Activated CD8-positive, alpha-beta T cell treated with anti-CD3 and anti-CD28 coated beads, Interleukin-2, amount 10 ng/mL, durations not matched to agents 7 days and 5 days (primary cell): ENCODE data around the gene DNAH17. TPM values are rescaled to one million over a fixed set of nuclear protein-coding genes. Genes with fewer than 3 reads are reported as not detected.
"Not testable (repeated sequence)": the region's sequence is repeated elsewhere in the genome, so short reads cannot be mapped to it uniquely, and the experiment has no call there.

Experiments
- ATAC-seq: fragments of 150-1000 bp; cut with Tn5 transposase; one replicate; pipeline ENCODE4 v1.10.0; 2021; ENCODE audit warnings: moderate library complexity
- CTCF ChIA-PET: fragments of 350-600 bp; sonication (Branson Sonifier 250); formaldehyde crosslinking; loops from one replicate; lab custom pipeline; 2021; ENCODE audit warnings: antibody characterized with exemption; lab: Charles Lee
- POLR2A ChIA-PET: fragments of 350-600 bp; sonication (Branson Sonifier 250); formaldehyde crosslinking; loops from one replicate; lab custom pipeline; 2021; ENCODE audit warnings: antibody characterized with exemption; lab: Charles Lee
- DNase-seq: peaks from one replicate; pipeline ENCODE4 v3.0.0-alpha.2; 2020
- H3K27ac Mint-ChIP-seq: one replicate; pipeline ENCODE4 v1.8.0; 2021; ENCODE audit warnings: mild to moderate bottlenecking, mixed read lengths
- H3K27me3 Mint-ChIP-seq: one replicate; pipeline ENCODE4 v1.8.0; 2021; ENCODE audit warnings: low read depth, mixed read lengths
- H3K36me3 Mint-ChIP-seq: one replicate; pipeline ENCODE4 v1.8.0; 2021; ENCODE audit warnings: low read depth, mixed read lengths
- H3K4me1 Mint-ChIP-seq: one replicate; pipeline ENCODE4 v1.8.0; 2021; ENCODE audit warnings: low read depth, mixed read lengths
- H3K4me3 Mint-ChIP-seq: one replicate; pipeline ENCODE4 v1.8.0; 2021; ENCODE audit warnings: mild to moderate bottlenecking, mixed read lengths
- H3K9me3 Mint-ChIP-seq: one replicate; pipeline ENCODE4 v1.8.0; 2022; ENCODE audit warnings: mixed read lengths; ENCODE audit not compliant: insufficient read depth
- total RNA-seq, 2 experiments: library from RNA; stranded (reverse); gene quantifications; one replicate each; pipeline ENCODE4 v1.2.3, GENCODE V29; 2021

Gene DNAH17
- total RNA-seq, 2 experiments from 2014 or later, result 0.10 to 0.61 TPM

DNA sequence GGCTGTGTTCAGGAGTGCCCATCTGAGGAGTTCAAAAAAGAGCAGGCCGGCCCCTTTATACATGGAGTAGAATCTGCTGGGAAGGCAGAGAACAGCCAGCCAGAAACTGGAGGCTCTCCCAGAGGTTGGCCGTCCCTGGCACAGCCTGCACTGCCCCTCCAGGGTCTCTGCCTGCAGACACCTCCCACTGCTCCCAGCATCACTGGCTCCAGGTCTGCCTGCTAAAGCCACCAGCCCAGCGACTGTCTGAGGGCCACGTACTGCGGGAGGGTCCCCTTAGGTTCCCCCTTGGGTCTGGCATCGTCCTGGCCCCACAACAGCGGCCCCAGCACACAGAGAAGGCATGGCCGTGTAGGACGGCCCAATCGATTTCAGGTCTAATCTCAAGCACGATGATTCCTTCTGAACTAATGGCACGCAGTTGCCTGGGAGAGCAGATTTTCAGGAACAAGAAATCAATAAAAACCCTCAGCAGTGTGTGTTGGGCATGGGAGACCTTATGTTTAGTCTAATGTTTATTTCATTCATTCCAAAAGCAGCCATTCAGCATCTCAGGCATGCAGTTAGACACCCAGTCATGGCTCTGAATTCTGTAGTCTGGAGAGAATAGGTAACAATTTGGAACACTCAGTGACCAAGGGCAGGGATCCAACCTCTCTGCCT, 103.1 kb downstream of the DNAH17 start:
- ATAC-seq, result peak; percentile 23
- Mint-ChIP-seq H3K4me1 (peaks cover 14% of the 10 kb centered on the region), H3K9me3 (no peaks in the 10 kb centered on the region), H3K27me3 (peaks cover 4% of the 10 kb centered on the region), H3K4me3 (no peak overlapping the region), H3K27ac (no peak overlapping the region), H3K36me3 (no peaks in the 10 kb centered on the region)
- ChIA-PET CTCF (no interaction called here), POLR2A (no interaction called here)
- no peak for DNase-seq

- H3K9me3 Mint-ChIP-seq, result no peaks in the 10 kb centered on the region
- CTCF ChIA-PET, result no interaction called here
- ATAC-seq (no peak), DNase-seq (no peak)
- H3K4me3 Mint-ChIP-seq, result no peak overlapping the region
- H3K27ac Mint-ChIP-seq, result peak overlapping the region; percentile 33
- no peaks in the 10 kb centered on the region for H3K36me3 Mint-ChIP-seq
- peaks cover 4% of the 10 kb centered on the region for H3K27me3 Mint-ChIP-seq
- POLR2A ChIA-PET, result no interaction called here
- peaks cover 14% of the 10 kb centered on the region for H3K4me1 Mint-ChIP-seq
Measured at GRCh38 chr17:78472035-78472905, 104.9 kb downstream of the DNAH17 start.

DNA sequence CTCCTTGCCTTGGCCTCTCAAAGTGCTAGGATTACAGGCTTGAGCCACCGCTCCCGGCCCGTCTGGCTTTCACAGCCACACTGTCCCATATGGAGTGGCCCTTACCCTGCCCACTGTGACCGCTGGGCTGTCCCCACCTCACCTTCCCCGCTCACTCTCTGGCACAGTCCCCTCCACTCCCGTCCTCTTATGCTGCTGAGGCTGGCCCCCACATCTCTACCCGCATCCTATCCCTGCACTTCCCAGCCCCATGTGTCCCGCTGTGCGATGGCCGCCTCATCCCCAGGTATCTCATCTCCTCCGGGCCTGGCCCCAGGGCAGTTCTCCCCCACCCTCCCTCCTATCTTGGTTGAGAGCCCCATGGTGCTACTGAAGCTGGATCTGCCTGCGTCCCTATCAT, 105.6 kb downstream of the DNAH17 start:
- ATAC-seq, result no peak
- POLR2A ChIA-PET, result no interaction called here

GRCh38 chr17:78469443-78469842, 107.8 kb downstream of the DNAH17 start:
- Mint-ChIP-seq H3K36me3 (no peaks in the 10 kb centered on the region), H3K4me3 (no peak overlapping the region), H3K4me1 (peaks cover 6% of the 10 kb centered on the region), H3K27ac (no peak overlapping the region), H3K9me3 (no peaks in the 10 kb centered on the region), H3K27me3 (peaks cover under 1% of the 10 kb centered on the region)
- no peak for DNase-seq
- no peak for ATAC-seq
- ChIA-PET POLR2A (no interaction called here), CTCF (no interaction called here)

More for the DNA sequence above, 105.6 kb downstream of the DNAH17 start:
- Mint-ChIP-seq H3K9me3 (no peaks in the 10 kb centered on the region), H3K27ac (no peak overlapping the region), H3K27me3 (peaks cover 4% of the 10 kb centered on the region), H3K36me3 (no peaks in the 10 kb centered on the region), H3K4me1 (peaks cover 14% of the 10 kb centered on the region), H3K4me3 (no peak overlapping the region)
- CTCF ChIA-PET, result no interaction called here
- DNase-seq, result no peak

GRCh38 chr17:78468366-78468765, 108.8 kb downstream of the DNAH17 start:
- Mint-ChIP-seq H3K27me3 (no peaks in the 10 kb centered on the region), H3K27ac (no peak overlapping the region), H3K9me3 (no peaks in the 10 kb centered on the region), H3K4me1 (peaks cover 4% of the 10 kb centered on the region), H3K36me3 (no peaks in the 10 kb centered on the region), H3K4me3 (no peak overlapping the region)
- DNase-seq (no peak), ATAC-seq (no peak)
- POLR2A ChIA-PET, result no interaction called here
- CTCF ChIA-PET, result interaction anchor here (0.5 kb wide), 1 partner anchor 392 kb away, joined by 3 read pairs; no protein-coding TSS in a partner anchor

- Mint-ChIP-seq H3K27ac (no peak overlapping the region), H3K4me3 (no peak overlapping the region), H3K4me1 (no peaks in the 10 kb centered on the region), H3K27me3 (no peaks in the 10 kb centered on the region), H3K9me3 (no peaks in the 10 kb centered on the region), H3K36me3 (no peaks in the 10 kb centered on the region)
- DNase-seq (no peak), ATAC-seq (no peak)
- ChIA-PET POLR2A (no interaction called here), CTCF (no interaction called here)
Measured at GRCh38 chr17:78466786-78467715, 110.1 kb downstream of the DNAH17 start.

GRCh38 chr17:78466109-78466785, 110.9 kb downstream of the DNAH17 start:
- ATAC-seq, H3K27me3 Mint-ChIP-seq, CTCF ChIA-PET, H3K9me3 Mint-ChIP-seq, DNase-seq, H3K4me3 Mint-ChIP-seq, H3K36me3 Mint-ChIP-seq, H3K4me1 Mint-ChIP-seq, POLR2A ChIA-PET, H3K27ac Mint-ChIP-seq: not testable (repeated sequence)

DNA sequence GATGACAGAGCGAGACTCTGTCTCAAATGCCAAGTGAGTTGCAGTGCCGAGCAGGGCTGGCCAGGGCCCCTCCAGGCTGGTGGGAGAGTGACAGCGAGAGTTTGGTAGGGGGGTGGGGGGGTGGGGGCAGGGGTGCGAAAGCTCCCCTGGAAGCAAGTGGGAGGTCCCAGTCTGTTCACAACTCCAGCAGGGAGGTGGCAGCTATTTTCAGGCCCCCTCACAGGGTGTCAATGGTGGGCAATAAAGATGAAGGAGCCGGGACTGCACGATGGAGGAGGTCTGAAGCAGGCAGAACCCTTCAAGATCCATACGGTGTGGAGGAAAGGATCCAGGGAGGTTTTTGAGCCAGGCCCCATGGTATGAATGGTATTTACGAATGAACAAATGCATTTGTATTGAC, 115.0 kb downstream of the DNAH17 start:
- Mint-ChIP-seq H3K27ac (no peak overlapping the region), H3K9me3 (no peaks in the 10 kb centered on the region), H3K4me3 (no peak overlapping the region), H3K36me3 (no peaks in the 10 kb centered on the region), H3K4me1 (no peaks in the 10 kb centered on the region), H3K27me3 (no peaks in the 10 kb centered on the region)
- ATAC-seq (no peak), DNase-seq (no peak)
- ChIA-PET POLR2A (no interaction called here), CTCF (no interaction called here)

GRCh38 chr17:78461799-78462053, 115.5 kb downstream of the DNAH17 start:
- Mint-ChIP-seq H3K27me3 (no peaks in the 10 kb centered on the region), H3K4me1 (no peaks in the 10 kb centered on the region), H3K9me3 (no peaks in the 10 kb centered on the region), H3K4me3 (no peak overlapping the region), H3K27ac (no peak overlapping the region), H3K36me3 (no peaks in the 10 kb centered on the region)
- ATAC-seq (no peak), DNase-seq (no peak)
- ChIA-PET CTCF (interaction anchor here (0.7 kb wide), 1 partner anchor 240 kb away, joined by 3 read pairs; no protein-coding TSS in a partner anchor), POLR2A (no interaction called here)

DNA sequence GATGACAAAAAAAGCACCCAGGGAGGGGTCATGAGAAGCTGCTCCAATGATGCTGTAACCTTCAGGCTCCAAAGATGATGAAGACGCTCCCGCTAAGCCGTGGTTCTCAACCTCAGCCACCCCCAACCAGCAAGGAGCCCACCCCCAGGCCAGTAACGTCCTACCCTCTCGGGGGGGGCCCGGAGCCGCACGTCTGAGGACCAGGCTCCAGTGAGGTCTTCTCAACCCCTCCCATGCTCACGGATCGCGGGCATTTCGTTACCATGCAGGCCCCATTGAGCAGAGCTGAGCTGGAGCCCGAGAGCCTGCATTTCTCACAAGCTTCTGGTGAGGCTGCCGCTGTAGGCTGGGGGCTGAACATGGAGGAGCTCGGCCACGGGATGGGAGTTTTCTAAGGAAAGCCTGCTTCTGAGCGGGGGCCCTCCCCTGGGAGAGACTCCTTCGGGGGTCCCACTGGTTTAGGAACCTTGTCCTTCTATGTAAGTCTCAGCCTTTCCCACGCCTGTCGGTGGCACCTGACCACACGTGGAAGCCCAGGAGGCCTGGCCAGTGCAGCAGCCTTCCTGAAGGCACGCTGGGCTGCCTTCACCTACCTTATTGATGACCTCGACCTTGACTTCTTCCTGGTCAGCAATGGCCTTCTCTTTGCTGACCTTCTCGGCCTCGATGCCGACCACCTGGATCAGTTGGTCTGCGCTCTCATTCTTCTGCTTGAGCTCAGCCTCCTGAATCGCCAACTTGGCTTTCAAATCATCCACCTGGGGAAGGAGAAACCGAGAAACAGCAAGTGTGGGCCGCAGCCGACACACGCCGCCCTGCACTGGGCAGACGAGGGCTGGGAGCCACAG, 116.0 kb downstream of the DNAH17 start:
- CTCF ChIA-PET, result interaction anchor here (0.7 kb wide), 1 partner anchor 240 kb away, joined by 3 read pairs; no protein-coding TSS in a partner anchor
- H3K27ac Mint-ChIP-seq, result no peak overlapping the region
- H3K4me1 Mint-ChIP-seq, result no peaks in the 10 kb centered on the region
- no peak for DNase-seq
- H3K9me3 Mint-ChIP-seq, result no peaks in the 10 kb centered on the region
- no peaks in the 10 kb centered on the region for H3K36me3 Mint-ChIP-seq
- ATAC-seq, result no peak
- H3K27me3 Mint-ChIP-seq, result no peaks in the 10 kb centered on the region
- H3K4me3 Mint-ChIP-seq, result no peak overlapping the region
- POLR2A ChIA-PET, result no interaction called here
